HTERT RPE-1 (cell line): ENCODE results near the gene NPHP1.
"Not testable (repeated sequence)": the region's sequence is repeated elsewhere in the genome, so short reads cannot be mapped to it uniquely, and the experiment has no call there.

ENCODE experiments used
- in situ Hi-C: fragments of 300-500 bp; cut with MboI; formaldehyde crosslinking; loops from 4 replicates; pipeline ENCODE4 v1.14.3; 2020; ENCODE audit warnings: low sequenced_read_pairs

Gene NPHP1

DNA sequence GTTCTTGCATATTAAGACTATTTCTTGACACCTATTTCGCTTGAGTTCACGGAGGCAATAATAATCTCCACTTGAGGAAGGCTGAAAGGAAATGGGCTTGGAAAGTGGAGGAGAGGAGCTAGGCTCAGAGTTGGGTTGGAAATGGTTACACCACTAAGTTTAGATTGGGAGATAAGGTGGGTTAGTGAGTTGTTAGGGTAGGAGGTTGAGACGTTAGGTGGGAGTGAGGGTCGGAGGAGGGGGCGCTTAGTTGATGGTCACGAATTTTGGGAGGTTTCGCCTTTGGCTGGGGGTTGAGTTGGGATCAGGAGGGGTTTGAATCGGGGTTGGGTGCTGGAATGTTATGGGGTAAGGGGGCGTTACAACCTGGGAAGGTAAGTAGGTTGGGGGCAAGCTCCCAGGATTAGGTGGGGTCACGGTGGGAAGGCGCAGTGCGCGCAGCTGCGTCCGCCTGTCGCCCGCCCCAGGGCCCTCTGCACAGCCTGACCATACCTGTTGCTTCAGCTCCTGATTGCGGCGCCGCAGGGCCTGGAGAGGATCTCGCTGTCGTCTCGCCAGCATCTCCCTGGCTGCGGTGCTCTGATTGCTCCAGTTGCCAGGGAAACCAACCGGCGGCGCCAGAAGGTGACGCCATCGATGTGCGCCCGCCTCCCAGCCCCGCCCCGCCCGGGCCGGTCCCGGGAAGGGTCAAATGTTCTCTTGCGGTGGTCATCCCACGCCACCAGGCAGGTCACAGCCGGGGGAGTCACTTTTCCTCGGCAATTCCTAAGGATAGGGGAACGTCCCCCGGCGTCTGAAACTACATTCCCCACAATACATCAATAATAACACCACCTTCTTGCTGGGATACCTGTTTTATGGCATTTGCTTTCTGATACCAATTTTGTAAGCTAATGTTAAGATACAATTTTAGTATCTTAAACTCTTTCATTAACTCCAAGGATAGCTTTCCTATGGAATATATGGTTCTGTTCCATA lies at the start of gene NPHP1:
NPHP1 (minus strand) TSS at position 606 of the 978 bp plus-strand sequence; CDS start at position 561, 45 bp downstream.
- in situ Hi-C loops, result no loop called here

DNA sequence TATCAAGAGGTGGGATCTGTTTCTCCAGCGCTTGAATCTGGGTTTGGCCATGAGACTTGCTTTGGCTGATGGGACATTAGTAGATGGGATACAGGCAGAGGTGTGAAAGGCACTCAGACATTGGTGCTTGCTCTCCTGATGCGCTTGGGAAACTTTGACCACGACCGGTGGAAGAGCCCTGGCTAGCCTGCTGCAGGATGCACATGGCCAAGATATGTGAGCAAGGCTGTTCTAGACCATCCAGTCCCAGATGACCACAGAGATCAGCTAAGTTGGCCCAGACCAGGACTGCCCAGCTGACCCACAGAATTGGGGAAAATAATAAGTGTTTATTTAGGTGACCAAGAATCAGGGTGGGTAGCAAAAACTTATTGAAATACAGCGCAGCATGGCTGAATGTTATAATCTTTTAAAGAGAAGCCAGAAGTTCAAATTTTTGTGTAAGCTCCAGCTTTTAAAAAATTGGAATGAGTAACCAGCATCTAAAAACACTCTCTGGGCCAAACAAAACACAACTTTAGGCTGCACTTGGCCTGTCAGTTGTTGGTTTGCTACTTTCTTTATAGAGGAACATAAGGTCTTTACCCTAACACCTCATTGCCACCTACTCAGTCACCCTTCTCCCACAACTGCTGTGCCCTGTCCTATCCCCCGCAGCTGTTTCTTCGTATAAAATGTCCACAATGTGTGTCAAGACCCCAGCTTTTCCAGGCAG lies 43.4 kb upstream of the NPHP1 start:
- in situ Hi-C loops, result not testable (repeated sequence)

DNA sequence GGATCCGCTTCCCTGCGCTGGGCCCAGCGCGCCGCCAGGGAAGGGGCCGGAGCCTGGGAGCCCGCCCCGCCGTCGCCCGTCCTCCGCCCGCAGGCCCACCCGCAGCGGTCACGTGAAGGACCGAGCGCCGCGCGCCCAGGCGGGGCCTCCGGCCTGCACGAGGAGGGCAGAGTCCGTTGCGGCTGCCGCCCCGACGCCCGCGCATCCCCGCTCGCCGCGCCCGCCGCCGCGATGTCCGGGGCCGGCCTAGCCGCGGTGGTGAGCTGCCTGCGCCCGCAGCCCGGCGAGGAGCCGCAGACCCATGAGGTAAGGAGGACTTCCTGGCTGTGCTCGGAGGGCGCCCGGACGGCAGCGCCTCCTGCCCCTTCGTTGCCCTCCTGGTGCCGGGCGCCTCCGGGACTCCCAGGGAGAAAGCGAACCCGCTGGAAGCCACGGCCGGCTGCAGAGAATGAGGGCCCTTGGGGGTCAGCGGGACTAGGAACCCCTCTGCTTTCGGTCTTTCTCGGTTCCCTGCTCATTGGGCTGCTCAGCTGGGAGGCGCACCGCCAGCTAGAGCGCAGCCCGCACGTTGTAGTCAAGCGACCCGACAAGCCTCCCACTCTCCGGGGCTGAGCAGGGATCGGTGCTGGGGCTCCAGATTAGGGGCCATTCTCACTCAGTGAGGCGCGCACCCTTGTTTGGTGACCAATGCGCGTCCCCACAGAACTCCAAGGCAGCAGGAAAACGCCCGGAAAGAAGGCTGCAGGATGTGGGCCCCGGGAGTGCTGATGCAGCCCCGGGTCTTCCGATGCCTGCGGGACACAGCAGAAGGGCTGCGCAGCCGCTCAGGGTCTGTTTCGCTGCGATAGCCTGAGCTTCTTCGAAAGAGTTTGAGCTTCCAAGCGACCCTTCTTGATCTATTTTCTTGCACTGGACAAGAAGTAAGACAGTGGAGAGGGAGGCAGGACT lies 40.9 kb upstream of the NPHP1 start:
- in situ Hi-C loops, result not testable (repeated sequence)

DNA sequence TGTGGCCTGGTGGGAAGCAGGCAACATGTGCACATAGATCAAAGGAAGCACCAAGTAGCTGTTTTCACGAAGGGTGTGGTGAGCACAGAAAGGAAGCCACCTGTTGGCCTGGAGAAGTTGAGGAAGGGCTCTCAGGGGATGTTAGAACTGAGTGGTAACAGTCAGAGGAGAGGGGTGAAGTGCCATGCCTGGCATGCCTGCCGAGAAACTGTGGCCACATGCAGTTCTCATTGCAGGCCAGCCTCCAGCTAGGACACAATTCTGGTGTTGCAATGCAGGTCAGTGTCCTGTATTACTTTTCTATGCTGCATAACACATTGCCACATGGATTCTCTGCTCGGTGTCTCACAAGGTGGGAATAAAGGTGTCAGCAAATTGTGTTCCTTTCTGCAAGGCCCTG lies 38.5 kb upstream of the NPHP1 start:
- in situ Hi-C loops, result not testable (repeated sequence)

DNA sequence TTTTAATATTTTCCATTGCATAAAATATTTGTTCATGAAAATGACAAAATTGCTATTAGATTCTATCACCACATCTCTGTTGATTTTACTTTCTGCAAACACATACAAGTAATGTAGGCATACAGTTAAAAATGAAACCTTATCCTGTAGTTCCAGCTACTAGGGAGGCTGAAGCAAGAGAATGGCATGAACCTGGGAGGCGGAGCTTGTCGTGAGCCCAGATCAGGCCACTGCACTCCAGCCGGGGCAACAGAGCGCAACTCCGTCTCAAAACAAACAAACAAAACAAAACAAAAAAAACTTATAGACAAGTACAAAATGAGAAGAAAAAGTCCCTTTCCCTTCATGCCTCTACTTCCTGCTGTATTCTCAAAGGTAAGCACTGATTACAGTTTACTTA lies 29.7 kb upstream of the NPHP1 start:
- in situ Hi-C loops, result not testable (repeated sequence)

DNA sequence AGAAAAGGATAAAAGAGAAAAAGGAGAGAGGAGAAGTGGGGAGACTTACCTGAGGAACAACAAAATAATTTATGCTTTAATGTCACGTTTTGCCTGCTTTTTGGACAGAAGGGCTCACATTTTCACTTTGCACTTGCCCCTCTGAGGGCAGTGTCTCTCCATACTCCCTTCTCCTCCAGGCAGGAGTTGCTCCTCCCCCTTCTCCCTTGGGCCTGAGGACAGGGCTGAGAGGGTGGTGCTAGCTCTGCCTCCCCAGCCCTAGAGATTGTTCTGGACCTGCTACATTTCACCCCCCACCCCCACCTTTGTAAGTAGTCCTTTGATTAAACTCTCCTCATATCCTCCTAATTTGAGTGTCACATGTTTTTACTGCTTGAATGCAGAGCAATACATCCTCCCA lies 25.1 kb upstream of the NPHP1 start:
- in situ Hi-C loops, result not testable (repeated sequence)

DNA sequence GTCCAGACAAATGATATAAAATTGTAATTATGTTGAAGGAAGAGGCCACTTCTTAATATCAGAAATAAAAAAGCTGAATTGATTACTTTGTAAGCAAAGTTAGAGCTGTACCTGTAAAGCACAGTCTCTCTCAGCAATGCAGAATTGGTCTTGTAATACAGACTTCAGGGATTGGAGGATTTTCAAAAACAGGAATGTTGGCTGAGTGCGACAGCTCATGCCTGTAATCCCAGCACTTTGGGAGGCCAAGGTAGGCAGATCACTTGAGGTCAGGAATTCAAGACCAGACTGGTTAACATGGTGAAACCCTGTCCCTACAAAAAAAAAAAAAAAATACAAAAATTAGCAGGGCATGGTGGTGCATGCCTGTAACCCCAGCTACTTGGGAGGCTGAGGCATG lies 17.8 kb upstream of the NPHP1 start:
- in situ Hi-C loops, result not testable (repeated sequence)

DNA sequence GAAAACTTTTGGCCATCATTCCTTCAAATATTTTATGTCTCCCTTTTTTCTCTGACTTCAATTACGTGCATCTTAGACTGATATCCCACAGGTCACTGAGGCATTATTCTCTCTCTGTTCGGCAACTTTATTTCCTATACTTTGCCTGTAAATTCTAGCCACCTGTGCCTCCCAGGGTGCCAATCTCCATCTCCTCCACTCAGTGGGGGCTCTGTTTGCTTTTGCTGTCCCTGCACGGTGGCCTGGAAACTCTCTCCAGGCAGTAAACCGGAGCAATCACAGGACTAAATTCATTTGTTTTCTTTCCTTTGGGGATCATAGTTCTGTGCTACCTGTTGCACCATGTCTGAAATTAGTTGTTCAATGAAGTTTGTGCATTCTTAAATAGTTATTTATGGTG lies 17.1 kb upstream of the NPHP1 start:
- in situ Hi-C loops, result no loop called here

DNA sequence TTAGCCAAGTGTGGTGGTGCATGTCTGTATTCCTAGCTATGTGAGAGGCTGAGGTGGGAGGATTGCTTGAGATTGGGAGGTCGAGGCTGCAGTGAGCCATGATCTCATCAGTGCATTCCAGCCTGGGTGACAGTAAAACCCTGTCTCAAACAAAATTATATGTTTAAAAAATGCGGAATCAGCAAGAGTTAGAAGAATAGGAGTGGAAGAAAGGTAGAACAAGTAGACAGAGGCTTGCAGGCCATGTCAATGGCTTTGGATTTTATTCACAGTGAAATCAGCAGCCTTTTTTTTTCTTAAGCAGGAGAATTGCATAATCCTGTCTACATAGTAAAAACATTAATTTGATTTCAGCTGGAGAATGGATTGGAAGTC lies 15.4 kb upstream of the NPHP1 start:
- in situ Hi-C loops, result no loop called here

DNA sequence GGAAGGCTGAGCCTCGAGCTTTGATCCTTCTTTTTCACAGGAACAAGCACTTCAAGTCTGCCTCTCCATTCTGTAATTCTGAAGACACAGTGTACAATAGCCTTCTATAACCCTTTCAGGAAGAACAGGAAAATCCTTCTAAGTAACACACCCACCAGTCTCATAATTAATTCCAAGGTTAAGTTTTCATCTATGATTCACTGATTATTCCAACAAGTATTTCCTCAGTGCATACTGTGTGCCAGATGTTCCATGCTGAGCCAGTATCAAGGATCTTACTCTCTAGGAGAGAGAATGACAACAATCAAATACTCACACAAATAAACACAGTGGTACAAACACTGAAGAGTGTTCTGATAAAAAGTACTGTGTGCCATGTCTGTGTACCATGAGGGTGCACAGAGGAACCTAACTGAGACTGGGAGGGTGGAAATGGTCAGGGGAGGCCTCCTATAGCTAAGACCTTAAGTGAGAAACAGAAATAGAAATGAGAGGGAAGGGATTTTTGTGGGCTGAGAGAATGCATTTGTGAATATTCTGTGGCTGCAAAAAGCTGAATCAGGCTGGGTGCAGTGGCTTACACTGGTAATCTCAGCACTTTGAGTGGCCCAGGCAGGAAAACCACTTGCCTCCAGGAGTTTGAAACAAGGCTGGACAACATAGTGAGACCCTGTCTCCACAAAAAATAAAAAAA lies 14.8 kb upstream of the NPHP1 start:
- in situ Hi-C loops, result no loop called here

DNA sequence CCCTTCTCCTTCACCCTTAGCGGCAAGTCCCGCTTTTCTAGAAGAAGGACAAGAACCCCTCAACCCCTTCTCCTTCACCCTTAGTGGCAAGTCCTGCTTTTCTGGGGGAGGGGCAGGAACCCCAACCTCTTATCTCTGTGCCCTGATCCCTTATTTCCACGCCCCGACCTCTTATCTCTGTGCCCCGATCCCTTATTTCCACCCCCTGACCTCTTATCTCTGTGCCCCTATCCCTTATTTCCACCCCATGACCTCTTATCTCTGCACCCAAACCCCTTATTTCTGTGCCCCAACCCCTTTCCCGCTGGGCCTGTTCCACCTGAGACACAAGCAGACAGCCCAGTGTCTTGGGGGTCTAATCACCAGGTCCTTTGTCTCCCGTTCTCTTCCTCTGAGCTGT lies 14.1 kb upstream of the NPHP1 start:
- in situ Hi-C loops, result not testable (repeated sequence)

DNA sequence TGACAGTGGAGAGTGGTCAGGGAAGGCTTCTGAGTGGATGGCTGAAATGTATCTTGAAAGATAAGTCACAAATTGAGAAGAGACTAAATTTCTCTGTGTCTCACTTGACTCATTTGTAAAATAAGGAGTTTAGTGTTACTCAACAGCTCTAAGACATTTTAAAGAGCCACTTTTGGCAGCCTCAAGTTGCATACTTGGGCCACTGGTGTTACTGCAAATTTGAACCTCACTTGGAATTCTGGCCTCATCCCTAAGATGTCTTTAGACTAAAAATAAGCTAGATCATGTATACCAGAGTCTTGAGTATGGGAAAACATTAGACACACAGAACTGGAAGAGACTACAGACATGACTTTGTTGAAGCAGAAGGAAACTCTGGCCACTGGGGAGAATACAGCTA lies 12.0 kb upstream of the NPHP1 start:
- in situ Hi-C loops, result no loop called here

DNA sequence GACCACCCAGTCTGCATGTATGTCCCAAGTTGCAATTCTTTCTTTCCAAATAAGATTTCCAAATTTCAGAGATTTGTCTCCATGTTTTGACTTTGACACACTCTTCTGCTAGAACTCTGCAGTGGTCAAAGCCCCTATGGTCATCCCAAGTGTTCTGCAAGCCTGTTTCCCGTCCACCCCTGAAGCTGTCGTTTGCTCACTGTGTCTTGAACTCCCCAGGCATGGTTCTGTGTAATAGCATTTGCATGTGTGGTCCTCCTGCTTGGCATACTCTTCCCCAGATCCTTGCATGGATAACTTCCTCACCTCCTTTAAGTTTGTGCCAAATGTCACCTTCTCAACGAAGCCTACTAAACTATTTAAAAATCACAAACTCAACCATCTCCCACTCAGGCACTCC lies 11.4 kb upstream of the NPHP1 start:
- in situ Hi-C loops, result no loop called here

DNA sequence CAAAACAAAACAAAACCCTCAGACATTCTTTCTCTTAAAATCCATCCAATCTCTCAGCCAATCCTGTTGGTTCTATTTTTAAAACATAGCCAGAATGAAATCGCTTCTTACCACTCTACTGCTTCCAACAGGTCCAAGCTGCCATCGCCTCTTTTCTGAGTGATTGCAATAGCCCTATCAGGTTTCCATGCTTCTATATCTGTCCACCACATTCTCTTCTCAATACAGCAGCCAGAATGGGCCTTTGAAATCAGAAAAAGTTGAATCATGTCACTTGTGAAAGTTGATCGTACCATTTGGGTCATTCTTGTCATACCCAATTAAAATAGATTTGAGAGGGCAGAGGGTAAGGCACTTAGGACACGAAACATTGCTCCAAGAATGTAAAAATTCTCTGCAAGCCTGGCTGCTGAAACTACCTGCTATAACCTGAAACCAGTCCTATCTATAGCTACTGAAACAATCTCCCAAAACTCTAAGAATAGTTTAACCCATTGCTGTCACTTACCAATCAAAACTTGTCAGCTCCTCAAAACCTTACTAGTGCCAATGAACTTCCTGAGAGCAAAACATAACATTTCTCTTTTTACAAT lies 10.8 kb upstream of the NPHP1 start:
- in situ Hi-C loops, result no loop called here

DNA sequence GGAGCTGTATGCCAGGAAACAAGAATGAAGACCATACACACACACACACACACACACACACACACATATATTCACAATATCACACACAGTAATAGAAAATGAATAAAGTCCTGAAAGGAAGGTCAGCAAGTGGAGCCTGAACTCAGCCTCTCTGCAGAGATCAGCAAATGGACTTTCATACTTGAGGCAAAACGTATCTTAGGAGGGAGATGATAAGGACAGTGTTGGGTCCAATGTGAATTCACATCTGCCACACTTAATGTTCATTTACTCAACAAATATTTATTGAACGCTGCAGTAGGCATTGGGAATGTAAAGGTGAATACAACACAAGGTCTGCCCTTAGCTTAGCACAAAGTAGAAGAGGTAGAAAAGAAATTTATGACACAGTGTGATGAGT lies 10.3 kb upstream of the NPHP1 start:
- in situ Hi-C loops, result no loop called here

DNA sequence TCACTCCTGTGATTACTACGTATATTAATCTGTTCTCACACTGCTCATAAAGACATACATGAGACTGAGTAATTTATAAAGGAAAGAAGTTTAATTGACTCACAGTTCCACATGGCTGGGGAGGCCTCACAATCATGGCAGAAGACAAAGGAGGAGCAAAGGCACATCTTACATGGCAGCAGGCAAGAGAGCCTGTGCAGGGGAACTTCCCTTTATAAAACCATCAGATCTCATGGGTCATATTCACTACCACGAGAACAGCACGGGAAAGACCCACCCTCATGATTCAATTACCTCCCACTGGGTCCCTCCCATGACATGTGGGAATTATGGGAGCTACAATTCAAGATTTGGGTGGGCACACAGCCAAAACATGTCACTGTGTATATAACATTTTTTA lies 8.7 kb upstream of the NPHP1 start:
- in situ Hi-C loops, result not testable (repeated sequence)

DNA sequence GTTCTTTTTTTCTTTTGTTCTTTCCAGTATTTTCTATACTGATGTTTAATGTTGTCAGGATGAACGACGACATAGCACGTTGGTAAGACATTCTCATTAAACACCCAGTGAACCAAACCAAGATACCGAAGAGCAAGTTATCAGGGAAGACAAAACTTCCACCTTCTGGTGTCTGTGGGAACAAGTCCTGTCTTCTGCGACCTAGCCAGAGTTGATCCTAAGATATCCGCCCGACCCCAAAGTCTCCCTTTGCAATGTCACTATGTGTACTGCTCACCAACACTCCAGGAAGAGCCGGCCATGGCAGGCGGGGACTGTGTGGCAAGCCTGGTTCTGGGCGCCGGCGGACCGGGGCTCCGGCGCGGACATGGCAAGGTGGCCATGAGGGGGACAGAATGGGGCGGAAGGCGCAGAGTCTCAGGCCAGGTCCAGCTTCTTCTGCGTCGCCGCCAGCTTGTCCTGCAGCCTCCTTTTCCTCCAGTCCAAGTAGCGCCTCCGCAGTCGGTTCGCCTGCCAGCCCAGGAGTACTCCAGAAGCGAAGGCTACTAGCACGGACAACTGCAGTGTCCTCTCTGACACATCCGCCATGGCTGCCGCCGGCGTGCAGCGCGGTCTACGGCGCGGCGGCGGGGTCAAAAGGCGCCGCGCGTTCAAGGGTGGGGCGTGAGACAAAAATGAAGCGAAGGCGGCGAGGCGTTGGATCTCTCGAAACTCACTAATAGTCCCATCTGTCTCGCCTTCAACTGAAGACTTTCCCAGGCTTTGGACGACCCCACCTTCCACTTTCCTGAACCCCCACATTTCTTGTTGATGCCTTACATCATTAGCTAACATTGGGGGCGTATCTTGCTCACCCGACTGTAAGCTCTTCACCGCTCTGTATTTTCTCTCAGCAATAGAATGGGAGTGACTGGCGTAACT lies 7.4 kb upstream of the NPHP1 start, which contains the start of gene MTLN:
MTLN (minus strand) TSS at position 610 of the 921 bp plus-strand sequence; CDS start at position 588, 22 bp downstream.
- in situ Hi-C loops, result no loop called here

DNA sequence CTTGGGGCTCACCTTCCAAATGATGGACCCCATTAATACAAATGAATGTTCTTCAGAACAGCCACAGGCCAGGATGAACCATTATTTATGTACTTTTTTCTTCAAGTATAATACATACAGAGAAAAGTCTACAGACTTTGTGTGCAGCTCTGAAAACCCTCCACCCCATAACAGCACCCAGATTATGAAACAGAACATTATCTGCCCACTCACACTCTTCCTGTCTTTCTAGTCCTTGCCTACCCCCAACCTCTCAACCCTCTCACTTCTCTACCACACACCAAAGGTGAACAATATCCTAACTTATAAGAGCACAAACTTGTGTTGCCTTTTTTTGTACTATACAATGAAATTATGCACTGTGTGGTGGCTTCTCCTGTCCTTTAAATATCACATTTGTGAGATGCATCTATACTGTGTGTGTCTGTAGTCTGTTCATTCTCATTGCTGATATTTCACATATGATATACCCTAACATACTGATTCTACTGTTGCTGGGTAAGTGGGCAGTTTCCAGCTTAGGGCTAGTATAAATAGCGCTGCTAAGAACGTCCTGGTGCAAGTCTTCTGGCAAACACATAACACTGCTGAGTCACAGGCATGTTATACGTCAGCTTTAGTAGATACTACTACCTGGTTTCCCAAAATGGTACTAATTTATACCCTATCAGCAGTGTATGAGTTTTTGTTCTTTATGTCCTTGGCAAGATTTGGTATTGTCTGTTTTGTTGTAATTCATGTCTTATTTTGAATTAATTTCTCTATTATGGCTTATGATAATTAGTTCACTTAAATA lies 1.0 kb upstream of the NPHP1 start:
- in situ Hi-C loops, result no loop called here
